GM06990 (cell line): ENCODE results near the gene GPC6.
A peak's percentile ranks its signal among the peaks of the same experiment; 100 is the strongest.

Experiments used
- DNase-seq: peaks from one replicate; pipeline ENCODE4 v3.0.0-alpha.2; 2011; ENCODE audit not compliant: insufficient read length; ENCODE audit errors: extremely low read depth
- H3K27me3 ChIP-seq: replicated peaks from 2 replicates; pipeline ENCODE4 v1.6.0; 2011; ENCODE audit warnings: low read length; ENCODE audit not compliant: control insufficient read depth, insufficient read depth
- H3K36me3 ChIP-seq: 2 replicates; pipeline ENCODE4 v1.5.1; 2011; ENCODE audit warnings: low read length; ENCODE audit not compliant: control insufficient read depth, insufficient read depth
- H3K4me3 ChIP-seq: replicated peaks from 2 replicates; pipeline ENCODE4 v1.5.1; 2011; ENCODE audit warnings: low read depth, mild to moderate bottlenecking, control low read depth, low read length
- CTCF ChIP-seq: IDR thresholded peaks from 2 replicates; pipeline ENCODE4 v1.5.1; 2011; ENCODE audit warnings: low read length, control low read depth, mild to moderate bottlenecking, inconsistent platforms; ENCODE audit not compliant: insufficient read depth, poor library complexity, severe bottlenecking

Gene GPC6

GRCh38 chr13:94359875-94360274 is 1133.3 kb downstream of the GPC6 start:
- no peak for TF ChIP-seq CTCF
- no peak overlapping the region for H3K4me3 ChIP-seq
- H3K36me3 ChIP-seq, result no peaks in the 10 kb centered on the region
- H3K27me3 ChIP-seq, result no peaks in the 10 kb centered on the region
- DNase-seq, result no peak

GRCh38 chr13:94362411-94362909 is 1135.9 kb downstream of the GPC6 start:
- H3K36me3 ChIP-seq, result no peaks in the 10 kb centered on the region
- peak; percentile 59 for TF ChIP-seq CTCF
- no peak overlapping the region for H3K4me3 ChIP-seq
- H3K27me3 ChIP-seq, result peaks cover 1% of the 10 kb centered on the region; the same call in 1 of the 2 replicates
- DNase-seq, result no peak

DNA sequence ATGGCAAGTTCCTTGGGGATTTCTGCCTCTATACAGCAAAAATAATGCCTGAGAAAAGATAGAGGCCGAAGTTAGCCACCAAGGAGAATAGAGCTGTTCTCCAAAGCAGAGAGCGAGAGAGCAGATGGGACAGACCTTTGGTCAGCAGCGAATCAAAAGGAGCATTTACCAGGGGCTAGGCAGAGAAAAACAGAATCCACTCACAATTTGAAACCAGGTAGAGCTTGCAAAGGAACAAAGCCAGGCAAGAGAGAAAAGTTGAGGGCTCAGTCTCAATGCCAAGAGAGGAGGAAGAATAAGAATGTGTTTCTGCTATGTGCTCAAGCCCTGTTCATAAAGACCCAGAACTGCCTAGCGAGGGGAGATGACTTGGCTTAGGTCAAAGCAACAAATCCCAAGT is 1140.1 kb downstream of the GPC6 start:
- peaks cover 1% of the 10 kb centered on the region; the same call in 1 of the 2 replicates for H3K27me3 ChIP-seq
- H3K4me3 ChIP-seq, result no peak overlapping the region
- no peaks in the 10 kb centered on the region for H3K36me3 ChIP-seq
- DNase-seq, result no peak
- TF ChIP-seq CTCF, result no peak

DNA sequence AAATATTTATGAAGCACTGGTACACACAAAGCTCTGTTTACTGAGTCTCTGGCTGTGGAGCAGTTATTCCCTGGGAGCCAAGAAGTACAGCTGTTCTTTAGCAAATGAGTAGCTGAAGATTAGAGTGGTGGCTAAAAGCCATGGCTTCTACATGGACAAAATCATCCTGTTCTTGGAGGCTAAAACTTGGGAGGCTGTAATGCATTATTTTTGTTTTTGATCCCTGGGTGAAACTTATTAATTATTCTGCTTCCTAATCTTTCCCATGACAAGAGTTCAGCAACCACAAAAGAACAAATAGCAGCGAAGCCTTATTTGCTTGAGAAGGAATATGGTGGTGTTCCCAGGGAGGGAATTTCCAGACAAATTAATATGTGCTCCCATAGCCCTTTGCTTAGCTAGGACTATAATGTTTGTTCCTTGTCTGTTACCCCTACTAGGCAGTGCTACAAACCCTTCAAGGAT is 1143.4 kb downstream of the GPC6 start:
- TF ChIP-seq CTCF, result no peak
- peaks cover 1% of the 10 kb centered on the region; the same call in 1 of the 2 replicates for H3K27me3 ChIP-seq
- no peaks in the 10 kb centered on the region for H3K36me3 ChIP-seq
- no peak for DNase-seq
- H3K4me3 ChIP-seq, result no peak overlapping the region

DNA sequence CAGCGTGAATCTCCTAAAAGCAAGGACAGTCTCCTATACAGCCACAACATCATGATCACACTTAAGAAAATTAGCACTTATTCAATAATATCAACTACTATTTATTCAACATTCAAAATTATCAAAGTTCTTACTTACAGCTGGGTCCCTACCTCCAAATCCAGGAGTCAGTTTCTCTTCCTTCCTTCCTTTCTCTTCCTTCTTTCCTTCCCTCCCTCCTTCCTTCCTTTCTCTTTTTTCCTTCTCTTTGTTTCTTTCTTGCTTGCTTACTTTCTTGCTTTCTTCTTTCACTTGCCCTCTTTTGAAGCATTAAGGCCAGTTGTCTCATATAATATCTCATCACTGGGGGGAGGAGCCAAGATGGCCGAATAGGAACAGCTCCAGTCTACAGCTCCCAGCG is 1145.2 kb downstream of the GPC6 start:
- no peak for DNase-seq
- no peak for TF ChIP-seq CTCF
- Histone ChIP-seq H3K36me3 (no peaks in the 10 kb centered on the region), H3K4me3 (no peak overlapping the region), H3K27me3 (no peaks in the 10 kb centered on the region)

DNA sequence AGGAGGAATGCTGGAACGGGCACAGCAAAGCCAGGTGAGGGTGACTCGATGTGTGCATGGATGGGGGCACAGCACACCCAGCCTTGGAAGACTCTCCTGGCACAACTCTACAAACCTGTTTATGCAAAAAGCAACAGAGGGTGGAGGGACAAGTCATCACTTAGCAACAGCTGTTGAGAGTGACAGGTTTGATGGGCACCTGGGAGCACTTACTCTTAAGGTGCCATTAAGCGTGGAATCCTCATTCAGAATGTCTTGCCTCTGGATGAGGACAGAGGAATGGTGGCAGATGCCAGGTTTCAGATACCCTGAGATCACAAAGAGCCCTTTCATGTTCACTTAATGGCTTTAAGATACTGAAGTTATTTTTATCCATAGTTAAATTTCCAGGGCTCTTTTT is 1155.9 kb downstream of the GPC6 start:
- no peak overlapping the region for H3K4me3 ChIP-seq

More for the DNA sequence above, 1155.9 kb downstream of the GPC6 start:
- DNase-seq, result no peak
- no peak for TF ChIP-seq CTCF
- no peaks in the 10 kb centered on the region for H3K27me3 ChIP-seq
- no peaks in the 10 kb centered on the region for H3K36me3 ChIP-seq
